ENCODE results near the gene INSYN1.

INSYN1 gene

DNA sequence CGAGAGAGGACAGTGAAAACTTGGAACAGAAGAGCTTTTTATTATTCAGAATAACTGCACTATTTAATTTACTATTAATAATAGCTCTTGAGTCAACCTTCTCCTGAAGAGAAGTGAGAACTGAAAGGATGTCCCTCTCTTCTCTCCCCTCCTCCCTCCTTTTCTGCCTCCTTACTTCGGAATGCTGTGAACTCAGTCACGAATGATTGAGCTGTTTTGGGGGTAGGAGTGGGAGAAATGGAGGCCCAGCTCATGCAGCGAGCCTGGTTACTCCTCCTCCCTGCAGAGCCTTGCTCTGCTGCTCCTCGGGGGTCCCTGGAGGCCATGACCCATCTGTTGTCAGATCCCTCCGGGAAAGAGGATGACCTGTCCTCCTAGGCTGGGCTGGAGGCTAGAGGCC is 20.3 kb upstream of the INSYN1 start:
- no peak for DNase-seq

DNA sequence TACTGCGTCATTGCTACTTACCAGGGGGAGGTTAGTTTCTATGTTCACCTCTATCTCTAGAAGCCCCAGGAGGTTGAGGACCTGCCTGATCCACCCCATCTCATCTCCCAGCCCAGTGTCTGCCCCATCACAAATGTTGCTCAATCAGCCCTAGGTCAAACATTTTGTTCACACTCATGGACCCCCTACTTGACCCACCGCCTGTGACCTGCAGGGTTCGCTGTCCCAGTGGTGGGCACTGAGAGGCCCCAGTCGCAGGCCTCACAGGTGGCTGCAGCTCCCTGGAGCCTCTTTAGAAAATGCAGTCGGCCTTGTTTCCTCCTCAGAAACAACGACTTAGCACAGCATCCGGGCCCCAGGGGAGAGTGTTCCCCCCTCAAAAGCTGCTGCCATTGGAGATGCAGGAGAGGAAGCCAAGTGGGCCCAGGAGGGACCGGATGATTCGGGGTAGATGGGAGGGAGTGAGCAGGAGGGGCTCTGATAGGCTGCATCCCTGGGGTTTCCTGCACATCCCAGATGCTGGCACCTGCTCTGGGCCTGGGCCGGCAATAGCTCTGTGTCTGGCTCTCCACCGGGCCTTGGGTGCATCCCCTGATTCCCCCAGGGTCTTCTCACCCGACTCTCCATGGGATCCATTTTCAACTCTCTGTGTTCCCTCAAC is 18.4 kb upstream of the INSYN1 start:
- no peak for DNase-seq

DNA sequence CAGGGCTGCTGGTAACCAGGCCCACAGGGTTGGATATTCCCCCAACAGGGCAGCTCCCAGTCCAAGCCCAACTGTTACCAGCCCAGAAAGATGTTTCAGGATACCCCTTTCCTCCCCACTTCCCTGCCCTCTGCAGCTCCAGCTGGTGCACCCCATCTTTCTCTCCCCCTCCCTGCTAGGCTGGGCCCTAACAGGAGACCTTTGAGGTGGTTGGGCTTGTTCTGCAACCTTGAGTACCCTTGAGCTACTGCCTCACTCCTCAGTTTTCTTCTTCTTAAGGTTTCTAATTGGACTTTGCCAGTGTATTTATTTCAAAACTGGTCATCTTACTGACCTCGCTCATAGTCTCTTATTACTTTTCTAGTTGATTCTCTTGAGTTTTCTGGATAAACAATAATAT is 16.9 kb upstream of the INSYN1 start:
- DNase-seq: no peak

DNA sequence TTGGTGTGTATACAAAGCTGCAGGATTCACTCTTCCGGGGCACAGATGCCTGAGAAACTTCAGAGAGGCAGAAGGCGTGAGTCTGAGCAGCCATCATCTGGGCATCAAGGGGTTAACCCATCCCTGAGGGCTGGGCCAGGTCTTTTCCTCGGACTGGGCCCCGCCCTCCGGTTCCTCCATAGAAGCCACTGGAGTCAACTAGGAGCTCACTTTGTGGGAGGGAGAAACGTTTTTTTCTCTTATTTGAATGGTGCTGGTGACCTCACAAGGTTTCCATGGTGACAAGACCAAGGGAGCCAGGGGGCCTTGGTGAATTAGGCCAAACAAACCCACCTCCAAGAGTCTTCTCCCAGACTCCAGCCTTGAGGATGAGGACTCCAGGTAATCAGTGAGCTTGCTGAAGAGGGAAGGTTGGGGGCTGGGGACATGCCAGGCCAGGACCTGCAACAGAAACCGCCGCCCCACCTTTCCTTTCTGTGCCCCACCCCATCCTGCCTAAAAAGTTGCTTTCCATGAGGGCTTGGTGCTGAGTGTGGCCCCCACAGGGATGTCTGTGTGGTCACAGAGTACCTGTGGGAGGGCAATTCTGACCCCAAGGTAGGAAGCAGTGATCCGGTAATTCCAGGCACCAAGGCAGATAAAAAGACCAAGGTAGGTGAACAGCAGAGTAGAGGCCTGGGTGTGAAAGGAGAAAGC is 14.8 kb upstream of the INSYN1 start:
- no peak for DNase-seq

DNA sequence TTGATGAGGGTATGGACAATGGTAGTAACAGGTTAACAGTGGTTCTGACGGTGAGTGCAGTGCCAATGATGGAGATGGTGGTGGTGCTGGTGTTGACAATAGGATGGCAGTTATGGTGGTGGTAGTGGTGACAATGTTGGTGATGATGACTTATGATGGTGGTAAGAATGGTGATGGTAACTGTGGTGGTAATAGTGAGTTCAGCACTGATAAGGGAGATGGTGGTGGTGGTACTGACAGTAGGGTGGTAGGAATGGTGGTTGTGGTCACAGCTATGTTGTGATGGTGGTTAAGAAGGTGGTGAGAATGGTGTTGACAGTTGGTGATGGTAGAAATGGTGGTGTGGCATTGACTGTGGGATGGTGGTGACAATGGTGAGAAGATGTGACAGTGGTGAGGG is 13.4 kb upstream of the INSYN1 start:
- no peak for DNase-seq

DNA sequence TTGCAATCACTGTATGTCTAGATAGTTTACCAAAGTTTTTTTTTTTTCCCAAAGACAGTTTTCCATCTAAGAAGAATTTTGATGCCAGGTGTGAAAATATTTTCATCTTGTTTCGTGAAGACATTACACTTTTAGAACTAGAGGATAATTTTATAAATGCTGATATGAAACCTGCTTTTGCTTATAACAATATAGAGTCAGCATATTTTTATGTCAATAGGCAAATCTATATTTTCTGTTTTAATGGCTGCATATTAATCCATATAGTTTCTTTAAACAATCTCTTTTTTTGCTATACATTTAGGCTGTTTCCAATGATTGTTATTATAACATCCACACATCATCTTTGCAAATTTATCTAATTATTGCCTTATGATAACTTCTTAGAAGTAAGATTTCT is 12.6 kb upstream of the INSYN1 start:
- DNase-seq: no peak

DNA sequence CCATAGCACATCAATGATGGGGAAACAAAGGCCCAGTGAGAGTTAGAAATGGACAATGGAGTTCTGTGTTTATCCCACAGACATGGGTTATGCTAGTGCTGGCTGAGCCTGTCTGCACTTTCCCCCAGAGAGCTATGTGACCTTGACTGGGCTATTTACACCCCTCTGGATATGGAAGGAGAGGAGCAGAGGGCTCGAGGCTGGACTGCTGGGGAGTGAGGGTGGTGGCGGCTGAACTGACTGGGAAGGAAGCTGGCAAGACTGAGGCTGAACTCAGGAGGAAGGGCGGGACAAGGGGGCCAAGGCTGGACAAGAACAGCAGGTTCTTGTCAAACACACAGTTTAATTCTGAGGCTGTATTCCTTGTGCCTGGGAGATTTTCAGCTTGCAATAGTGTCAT is 10.8 kb upstream of the INSYN1 start:
- no peak for DNase-seq

DNA sequence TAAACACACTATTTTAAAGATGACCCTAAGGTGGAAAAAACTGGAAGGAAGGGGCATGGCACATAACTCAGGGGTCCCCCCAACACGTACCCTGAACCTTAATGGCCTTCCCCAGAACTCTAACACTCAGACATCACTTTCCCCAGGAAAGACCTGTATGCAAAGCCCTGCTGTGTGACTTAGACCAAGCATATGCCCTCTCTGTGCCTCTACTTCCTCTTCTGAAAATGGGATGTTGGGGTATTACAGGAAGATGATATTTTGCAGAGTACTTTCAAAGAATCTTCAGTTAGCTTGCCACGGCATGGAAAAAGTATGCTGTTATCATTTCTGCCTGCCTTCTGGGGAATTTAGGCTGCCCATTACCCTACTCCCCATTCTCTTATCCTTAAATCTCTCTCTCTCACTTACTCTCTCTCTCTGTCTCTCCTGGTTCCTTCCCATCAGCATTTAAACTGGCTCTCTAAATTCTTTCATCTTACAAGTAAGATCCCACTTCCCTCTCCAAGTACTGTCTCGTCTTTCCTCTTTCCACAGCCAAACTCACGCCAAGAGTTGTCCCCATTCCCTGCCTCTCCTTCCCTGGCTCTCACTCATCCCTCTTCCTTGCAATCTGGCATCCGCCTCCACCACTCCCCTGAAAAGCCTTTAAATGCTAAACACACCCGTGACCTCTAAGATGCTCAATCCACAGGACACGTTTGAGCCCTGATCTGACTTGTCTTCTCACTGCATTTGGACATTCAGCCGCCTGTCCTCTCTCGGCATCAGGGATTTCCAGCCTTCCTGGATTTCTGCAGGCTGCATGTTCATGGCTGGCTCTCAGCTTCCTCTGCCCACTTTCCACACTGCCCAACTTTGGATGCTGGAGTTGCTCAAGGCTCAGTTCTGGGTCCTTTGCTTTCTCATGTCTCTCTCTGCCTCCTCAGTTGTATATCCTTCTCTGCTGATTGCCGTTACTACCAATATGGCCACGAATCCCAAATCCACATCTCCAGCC is 7.5 kb upstream of the INSYN1 start:
- DNase-seq: no peak

DNA sequence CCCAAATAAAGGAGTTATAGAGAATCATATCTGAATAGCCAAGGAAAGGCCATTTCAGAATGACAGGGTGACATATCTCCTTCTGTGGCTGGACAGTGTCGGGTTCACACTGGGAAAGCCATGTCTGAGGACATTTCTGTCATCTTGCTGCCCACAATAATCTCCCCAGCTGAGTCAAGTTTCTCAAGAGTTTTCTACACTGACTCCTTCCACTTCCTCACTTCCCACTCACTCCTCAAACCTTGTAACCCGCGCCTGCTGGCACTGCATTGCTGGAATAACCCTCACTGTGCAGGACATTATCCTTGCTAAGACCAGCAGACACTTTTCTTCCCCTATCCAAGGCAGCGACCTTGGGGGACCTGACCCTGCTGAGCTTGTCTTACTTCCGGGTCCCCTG is 5.3 kb upstream of the INSYN1 start:
- no peak for DNase-seq

DNA sequence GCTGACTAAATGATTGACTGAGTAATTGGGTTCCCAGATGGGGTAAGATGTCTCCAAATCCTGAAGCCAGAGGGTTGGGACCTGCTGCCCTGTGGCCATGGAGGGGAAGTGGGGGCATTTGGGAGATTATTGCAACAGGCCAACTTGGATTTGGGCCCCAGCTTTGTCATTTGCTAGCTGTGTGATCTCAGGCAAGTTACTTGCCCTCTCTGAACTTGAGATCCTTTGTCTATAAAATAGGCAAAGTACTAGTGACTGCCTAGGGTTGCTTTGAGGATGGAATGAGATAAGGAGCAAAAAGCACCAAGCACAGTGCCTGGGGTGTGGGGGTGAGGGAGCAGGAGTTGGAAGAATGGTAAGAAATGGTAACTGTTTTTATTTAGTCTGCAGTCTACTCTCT is 4.4 kb upstream of the INSYN1 start:
- DNase-seq: no peak

DNA sequence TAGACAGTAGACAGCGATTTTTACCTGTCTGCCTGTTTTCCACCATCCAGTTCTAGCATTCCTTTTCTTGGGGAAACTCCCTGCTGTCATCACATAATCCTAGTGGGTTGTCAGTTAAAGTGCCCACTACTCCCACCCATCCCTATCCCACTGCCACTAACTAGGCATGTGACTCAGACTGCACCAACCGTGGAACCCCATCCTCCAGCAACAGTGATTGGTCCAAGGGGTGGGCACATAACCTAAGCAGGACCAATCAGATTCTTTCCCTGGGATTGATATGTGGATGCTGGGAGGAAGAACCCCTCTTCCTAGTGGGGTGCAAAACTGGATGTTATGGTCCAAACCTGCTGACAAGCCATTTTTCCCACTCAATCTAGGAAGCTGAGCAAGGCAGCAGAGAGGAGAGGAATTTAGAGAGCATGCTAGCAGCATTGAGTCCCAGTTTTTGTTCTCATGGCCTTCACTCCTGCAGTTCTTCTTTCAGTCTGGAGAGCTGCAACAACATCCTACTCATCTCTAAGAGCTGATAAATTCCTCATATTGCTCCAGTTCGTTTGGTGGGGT is 3.9 kb upstream of the INSYN1 start:
- no peak for DNase-seq

DNA sequence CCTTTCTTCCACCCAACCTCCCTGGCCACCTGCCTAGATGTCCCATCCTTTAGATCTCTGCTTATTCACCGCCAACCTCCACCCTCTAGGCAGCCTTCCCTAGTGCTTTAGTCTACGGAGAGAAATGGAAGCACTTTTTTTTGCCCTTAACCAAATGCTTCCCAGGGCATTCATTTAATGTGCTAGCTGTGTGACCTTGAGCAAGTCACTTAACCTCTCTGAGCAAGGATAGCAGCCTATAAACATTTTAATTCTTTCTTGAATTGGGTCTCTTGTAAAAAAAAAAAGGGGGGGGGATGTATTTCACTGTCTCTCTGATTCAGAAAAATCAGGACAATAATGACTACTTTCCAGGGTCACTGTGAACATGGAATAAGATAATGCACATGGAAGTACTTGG is 3.2 kb upstream of the INSYN1 start:
- DNase-seq: no peak

DNA sequence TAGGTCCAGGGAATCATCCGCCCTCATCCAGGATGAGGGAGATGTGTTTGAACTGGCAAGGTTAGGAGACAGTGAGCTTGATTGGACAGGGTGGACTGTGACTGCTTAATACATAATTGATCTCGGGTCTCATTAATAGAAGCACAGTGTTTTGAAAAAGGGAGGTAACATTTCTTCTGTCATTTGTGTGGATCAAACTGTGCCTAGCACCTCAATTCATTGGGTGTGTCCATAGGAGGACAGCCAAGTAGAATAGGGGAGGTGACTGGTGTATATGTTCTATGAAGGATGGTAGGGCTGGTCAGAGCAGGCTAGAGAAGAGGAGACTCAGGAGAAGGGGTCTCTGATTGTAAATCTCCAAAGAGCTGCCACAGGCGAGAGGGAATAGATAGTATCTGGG is 2.8 kb upstream of the INSYN1 start:
- DNase-seq: no peak

DNA sequence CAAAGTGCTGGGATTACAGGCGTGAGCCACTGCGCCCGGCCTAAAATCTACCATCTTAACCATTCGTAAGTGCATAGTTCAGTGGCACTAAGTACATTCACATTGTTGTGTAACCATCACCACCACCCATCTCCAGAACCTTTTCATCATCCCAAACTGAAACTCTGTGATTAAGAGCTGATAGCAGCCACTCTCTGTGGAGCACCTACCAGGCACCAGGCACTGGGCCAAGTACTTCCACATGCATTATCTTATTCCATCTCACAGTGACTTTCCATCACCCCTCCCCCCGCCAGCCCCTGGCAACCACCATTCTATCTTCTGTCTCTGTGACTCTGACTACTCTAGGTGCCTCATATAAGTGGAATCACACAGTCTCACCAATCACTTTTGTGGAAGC is 2.3 kb upstream of the INSYN1 start:
- no peak for DNase-seq

DNA sequence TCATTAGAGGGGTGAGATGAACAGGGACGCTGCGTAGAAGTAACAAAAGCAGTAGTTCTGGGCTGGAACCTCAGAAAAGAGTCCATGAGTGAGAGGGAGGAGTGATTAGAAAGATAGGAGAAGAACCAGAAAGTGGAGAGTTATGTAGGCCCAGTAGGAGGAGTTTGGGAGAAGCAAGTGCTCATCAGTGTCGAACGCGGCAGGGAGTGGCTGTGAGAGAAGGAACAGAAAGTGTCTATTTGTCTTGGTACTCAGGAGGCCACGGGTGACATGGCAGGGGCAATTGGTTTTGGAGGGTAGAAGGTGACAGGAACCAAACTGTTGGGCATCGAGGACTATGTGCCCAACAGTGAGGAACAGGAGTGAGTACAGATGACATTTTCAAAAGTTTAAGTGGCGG is 1.3 kb upstream of the INSYN1 start:
- DNase-seq: no peak

DNA sequence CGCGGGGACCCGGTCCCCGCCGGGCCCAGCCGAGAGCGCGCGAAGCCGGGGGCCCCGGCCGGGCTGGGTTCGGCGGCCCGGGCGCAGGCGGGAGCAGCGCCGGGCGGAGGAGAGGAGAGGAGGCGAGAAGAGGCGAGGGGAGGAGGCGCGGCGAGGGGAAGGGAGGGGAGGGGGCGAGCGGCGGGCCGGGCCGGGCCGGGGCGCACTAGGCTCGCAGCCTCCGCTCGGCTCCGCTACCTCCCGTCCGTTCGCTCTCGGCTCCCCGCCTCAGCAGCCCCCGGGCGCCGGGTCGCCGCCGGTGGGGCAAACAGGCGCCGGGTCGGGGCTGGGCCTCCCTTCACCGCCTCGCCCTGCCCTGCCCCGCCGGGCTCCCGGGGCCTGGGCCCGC is 351 bp downstream of the INSYN1 start:
- no peak for DNase-seq

DNA sequence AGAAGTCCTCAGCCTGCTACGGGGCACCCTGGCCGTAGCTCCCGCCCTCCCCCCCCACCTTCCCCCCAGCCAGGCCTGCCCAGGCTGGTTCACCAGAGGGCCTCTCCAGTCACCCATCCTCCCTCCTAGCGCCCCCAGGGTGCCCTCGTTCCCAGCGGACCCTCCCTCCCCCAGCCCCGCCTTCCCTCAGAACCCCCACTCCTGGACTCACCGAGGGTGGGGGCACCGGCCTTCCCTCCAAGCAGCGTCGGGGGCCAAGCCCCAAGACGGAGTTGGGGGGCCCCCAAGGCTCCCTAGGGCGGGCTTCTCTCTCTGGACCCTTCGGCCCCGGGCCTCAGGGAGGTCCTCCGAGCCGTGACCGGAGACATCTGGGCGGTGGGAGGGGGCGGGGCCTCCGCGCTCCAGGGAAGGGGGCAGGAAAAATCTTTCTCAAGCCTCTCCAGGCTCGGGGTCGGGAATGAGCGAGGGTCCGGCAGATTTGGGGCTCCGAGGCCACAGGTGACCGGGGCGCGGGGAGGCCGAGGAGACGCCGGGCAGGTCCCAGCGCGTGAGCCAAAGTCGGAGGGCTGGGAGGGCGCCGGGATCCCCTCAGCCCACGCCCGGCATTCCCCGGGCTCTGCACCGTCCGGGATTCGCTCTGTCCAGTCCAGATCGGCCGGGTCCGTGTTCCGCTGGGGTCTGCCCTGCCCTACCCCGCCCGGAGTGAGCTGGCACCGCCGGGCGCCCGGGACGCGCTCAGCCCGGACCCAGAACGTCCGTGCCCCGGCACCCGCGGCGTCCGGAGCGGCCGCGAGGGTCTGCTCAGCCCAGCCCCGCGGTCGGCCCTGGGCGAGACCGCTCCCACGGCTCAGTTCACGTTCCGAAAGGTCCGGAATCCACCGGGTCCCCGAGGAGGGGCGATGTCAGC is 999 bp downstream of the INSYN1 start:
- no peak for DNase-seq

DNA sequence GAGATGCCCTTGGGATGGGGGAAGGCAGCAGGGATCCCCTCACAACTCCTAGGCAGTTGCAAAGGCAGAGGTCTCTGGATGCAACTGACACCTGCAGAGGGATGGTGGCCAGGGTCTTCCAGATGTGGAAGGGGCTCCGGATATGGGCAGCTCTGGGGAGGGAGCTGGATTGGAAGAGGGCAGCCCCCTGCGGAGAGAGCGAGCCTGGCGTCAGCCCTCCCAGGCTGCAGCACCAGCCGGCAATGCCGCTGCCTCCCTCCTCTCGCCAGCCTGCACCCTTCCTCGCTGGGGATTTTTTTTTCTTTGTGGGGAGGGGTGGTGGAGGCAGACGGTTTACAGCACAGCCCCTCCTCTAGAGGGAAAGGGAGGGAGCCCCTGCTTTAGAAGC is 1.6 kb downstream of the INSYN1 start:
- DNase-seq: no peak

DNA sequence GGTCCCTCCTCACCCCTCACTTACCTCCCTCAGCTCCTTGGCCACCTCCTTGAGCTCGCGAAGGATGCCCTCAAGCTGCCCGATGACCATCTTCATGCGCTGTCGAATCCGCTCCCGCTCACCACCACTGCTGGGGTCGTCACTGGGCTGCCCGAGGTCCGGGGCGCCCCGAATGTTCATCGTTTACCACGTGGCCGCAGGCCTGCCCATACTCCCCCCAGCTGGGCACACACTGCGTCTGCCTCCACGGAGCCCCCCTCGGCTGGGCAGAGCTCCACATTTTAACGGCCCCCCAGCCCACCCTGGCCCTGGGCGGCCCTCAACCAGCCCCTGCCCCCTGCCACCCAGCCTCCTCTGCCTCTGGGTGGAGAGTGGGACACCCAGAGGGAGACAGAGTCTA is 2.2 kb downstream of the INSYN1 start:
- no peak for DNase-seq

DNA sequence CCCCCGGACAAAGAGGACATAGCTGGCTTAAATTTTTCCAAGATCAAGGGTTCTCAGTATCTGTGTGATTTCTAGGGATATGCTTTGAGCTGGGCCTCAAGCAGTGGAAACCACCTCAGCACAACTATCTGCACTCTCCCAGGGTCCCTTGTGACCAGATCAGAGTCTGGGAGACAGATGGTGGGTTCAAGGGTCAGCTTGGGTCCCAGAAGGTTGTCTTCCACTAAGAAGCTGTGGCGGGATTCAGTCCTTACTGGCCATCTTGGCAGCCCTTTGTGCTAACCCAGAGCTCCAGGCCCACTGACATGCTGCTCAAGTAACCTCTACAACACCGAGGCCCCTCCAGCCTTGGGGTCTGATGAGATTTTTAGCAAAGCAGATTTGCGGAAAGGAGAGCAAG is 2.7 kb downstream of the INSYN1 start:
- no peak for DNase-seq

DNA sequence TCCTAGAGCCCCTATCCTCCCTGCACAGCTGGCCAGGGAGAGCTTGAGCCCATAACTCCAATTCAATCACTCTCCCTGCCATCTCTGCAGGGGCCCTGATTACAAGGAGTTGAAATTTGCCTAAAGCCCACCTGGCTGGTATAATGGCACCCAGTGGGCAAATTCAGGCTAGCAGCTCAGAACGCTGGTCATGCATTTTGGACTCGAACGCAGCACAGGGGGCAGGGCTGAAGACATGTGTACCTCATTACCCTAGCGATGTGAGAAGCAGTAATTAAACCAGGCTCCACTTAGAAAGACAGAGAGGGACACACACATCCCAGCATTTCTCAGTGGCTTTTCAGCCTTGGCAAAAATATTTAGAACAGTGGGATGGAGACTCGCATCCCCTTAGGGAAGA is 3.2 kb downstream of the INSYN1 start:
- no peak for DNase-seq

DNA sequence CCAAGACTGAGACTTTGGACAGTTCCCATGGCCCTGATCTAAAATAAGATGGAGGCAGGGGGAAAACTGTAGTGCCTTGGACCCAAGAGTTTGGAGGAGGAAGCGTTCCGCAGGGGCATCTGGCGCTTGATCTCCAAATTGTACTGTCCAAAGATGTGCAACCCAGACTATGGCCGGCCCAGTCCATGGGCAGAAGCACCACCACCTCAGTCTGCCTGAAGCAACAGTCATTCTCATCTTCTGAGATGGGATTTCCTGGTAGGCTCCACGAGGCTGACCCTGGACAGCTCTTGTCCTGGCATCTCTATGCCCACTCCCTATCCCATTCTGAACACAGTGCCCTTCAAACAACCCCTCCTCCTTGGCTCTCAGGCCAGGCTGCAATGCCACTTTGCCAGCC is 3.6 kb downstream of the INSYN1 start:
- no peak for DNase-seq

DNA sequence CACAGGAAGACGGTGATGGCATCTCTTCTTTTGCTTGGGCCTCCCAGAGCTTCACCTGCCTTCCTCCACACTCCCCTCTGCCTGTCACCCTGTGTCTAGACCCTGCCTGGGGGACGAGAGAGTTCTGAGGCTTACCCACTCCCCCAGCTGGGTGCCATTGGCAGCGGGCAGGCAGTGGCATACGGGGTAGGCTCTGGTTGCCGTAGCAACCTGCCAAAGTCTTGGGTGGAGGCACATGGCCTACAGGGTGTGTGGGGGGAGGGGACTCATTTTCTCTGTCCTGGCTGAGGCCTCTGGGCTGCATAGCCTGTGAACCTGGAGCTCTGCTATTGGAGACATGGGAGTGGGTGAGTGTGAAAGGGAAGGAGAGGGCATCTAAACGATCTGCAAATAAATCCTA is 4.4 kb downstream of the INSYN1 start:
- no peak for DNase-seq
